Neural crest cell (in vitro differentiated cells): ENCODE measurements around the gene MRRF. TPM values are rescaled to one million over a fixed set of nuclear protein-coding genes. Genes with fewer than 3 reads are reported as not detected.

ENCODE experiments used
- DNase-seq: peaks from one replicate; pipeline ENCODE4 v3.0.0; 2021; ENCODE audit warnings: low read depth, mixed read lengths, low spot score
- H3K27ac Mint-ChIP-seq: one replicate; pipeline ENCODE4 v1.8.0; 2021; ENCODE audit warnings: mild to moderate bottlenecking, mixed read lengths; ENCODE audit not compliant: unreplicated experiment
- H3K27me3 Mint-ChIP-seq: 2 replicates; pipeline ENCODE4 v1.8.0; 2021; ENCODE audit warnings: low read depth, mild to moderate bottlenecking, mixed read lengths
- H3K36me3 Mint-ChIP-seq: 2 replicates; pipeline ENCODE4 v1.8.0; 2021; ENCODE audit warnings: low read depth, mild to moderate bottlenecking, mixed read lengths
- H3K4me1 Mint-ChIP-seq: 2 replicates; pipeline ENCODE4 v1.8.0; 2021; ENCODE audit warnings: mixed read lengths
- H3K4me3 Mint-ChIP-seq: one replicate; pipeline ENCODE4 v1.8.0; 2021; ENCODE audit warnings: mild to moderate bottlenecking, mixed read lengths
- H3K9me3 Mint-ChIP-seq: 2 replicates; pipeline ENCODE4 v1.8.0; 2021; ENCODE audit warnings: mixed read lengths
- total RNA-seq: library from RNA; stranded (reverse); gene quantifications from 2 replicates; pipeline ENCODE4 v1.2.1, GENCODE V29; 2021
- TF ChIP-seq, protein P1 (sequence below): fragments of 200-600 bp; sonication (generic); conservative IDR thresholded peaks from 2 replicates; pipeline ENCODE4 v1.5.0; 2021; ENCODE audit warnings: antibody characterized with exemption, mild to moderate bottlenecking

The MRRF gene
- total RNA-seq, 1 donor from 2014 or later: 40.1 TPM

DNA sequence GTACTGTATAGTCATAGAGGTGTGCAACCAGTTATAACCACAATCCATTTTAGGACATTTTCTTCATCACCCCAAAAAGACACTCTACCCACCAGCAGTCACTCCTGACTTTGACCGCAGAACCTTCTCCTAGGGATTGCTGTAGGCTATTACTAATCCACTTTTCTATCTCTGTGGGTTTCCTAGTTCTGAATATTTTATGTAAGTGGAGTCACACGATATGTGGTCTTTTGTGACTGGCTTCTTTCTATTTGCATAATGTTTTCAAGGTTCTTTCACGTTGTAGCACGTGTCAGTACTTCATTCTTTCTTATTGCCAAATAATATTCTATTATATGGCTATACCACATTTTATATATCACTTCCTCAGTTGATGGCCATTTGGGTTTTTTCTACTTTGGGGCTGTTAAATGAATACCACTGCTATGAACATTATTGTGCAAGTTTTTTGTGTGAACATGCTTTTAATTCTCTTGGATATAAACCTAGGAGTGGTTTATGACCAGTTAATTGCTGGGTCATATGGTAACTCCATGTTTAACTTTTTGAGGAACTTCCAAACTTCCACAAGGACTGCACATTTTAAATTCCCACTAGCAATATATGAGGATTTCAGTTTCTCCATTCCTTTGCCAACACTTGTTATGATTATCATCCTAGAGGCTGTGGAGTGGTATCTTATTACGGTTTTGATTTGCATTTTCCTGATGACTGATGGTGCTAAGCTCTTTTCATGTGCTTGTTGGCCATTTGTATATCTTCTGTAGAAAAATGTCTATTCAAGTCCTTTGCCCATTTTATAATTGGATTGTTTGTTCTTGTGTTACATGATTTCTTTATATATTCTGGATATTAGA, 37.8 kb downstream of the MRRF start:
- Mint-ChIP-seq H3K27ac (no peak overlapping the region), H3K4me1 (peaks cover 11% of the 10 kb centered on the region), H3K36me3 (peaks cover 14% of the 10 kb centered on the region), H3K4me3 (no peak overlapping the region), H3K9me3 (no peaks in the 10 kb centered on the region), H3K27me3 (no peaks in the 10 kb centered on the region)
- TF ChIP-seq, protein P1, sequence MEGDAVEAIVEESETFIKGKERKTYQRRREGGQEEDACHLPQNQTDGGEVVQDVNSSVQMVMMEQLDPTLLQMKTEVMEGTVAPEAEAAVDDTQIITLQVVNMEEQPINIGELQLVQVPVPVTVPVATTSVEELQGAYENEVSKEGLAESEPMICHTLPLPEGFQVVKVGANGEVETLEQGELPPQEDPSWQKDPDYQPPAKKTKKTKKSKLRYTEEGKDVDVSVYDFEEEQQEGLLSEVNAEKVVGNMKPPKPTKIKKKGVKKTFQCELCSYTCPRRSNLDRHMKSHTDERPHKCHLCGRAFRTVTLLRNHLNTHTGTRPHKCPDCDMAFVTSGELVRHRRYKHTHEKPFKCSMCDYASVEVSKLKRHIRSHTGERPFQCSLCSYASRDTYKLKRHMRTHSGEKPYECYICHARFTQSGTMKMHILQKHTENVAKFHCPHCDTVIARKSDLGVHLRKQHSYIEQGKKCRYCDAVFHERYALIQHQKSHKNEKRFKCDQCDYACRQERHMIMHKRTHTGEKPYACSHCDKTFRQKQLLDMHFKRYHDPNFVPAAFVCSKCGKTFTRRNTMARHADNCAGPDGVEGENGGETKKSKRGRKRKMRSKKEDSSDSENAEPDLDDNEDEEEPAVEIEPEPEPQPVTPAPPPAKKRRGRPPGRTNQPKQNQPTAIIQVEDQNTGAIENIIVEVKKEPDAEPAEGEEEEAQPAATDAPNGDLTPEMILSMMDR: no peak
- DNase-seq: no peak

DNA sequence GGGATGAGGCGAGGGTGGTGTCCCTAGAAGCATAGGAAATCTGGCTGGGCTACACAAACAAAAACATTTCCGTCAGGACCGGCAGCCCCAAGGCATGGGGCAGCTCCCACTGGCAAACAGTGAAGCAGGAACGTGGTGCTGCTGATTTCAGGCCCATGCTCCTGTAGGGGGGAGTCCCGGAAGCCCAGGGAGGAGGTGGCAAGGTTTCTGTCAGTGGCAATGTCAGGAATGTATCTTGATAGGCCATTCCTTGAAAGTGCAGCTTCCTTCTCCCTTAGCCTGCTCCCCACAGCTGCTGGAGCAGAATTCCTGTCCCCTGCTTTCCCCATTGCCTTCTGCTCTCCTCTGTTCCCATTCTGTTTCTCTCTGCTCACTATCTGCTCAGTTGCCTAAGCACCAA, 42.4 kb downstream of the MRRF start:
- Mint-ChIP-seq H3K27me3 (no peaks in the 10 kb centered on the region), H3K4me3 (no peak overlapping the region), H3K36me3 (peaks cover 3% of the 10 kb centered on the region), H3K4me1 (peaks cover 11% of the 10 kb centered on the region), H3K27ac (peak overlapping the region; percentile 63), H3K9me3 (no peaks in the 10 kb centered on the region)
- TF ChIP-seq, protein P1: no peak
- no peak for DNase-seq

- Mint-ChIP-seq H3K4me3 (no peak overlapping the region), H3K9me3 (no peaks in the 10 kb centered on the region), H3K27ac (no peak overlapping the region), H3K36me3 (no peaks in the 10 kb centered on the region), H3K4me1 (peaks cover 11% of the 10 kb centered on the region), H3K27me3 (no peaks in the 10 kb centered on the region)
- TF ChIP-seq, protein P1: no peak
- DNase-seq: no peak
Observed at GRCh38 chr9:122307925-122308324, 43.2 kb downstream of the MRRF start.

GRCh38 chr9:122309861-122310260, 45.2 kb downstream of the MRRF start:
- Mint-ChIP-seq H3K9me3 (no peaks in the 10 kb centered on the region), H3K4me3 (no peak overlapping the region), H3K27me3 (no peaks in the 10 kb centered on the region), H3K4me1 (no peaks in the 10 kb centered on the region), H3K27ac (no peak overlapping the region), H3K36me3 (no peaks in the 10 kb centered on the region)
- TF ChIP-seq, protein P1: no peak
- no peak for DNase-seq

- no peaks in the 10 kb centered on the region for H3K9me3 Mint-ChIP-seq
- no peak overlapping the region for H3K4me3 Mint-ChIP-seq
- H3K27me3 Mint-ChIP-seq: no peaks in the 10 kb centered on the region
- DNase-seq: no peak
- no peaks in the 10 kb centered on the region for H3K36me3 Mint-ChIP-seq
- H3K27ac Mint-ChIP-seq: no peak overlapping the region
- TF ChIP-seq, protein P1: no peak
- H3K4me1 Mint-ChIP-seq: no peaks in the 10 kb centered on the region
Observed at GRCh38 chr9:122314165-122314564, 49.5 kb downstream of the MRRF start.
